ENCODE results near the gene MTHFD1L. TPM values are rescaled to one million over a fixed set of nuclear protein-coding genes. Genes with fewer than 3 reads are reported as not detected.
A peak's percentile ranks its signal among the peaks of the same experiment; 100 is the strongest.

Gene MTHFD1L
- total RNA-seq, 2 donors from 2014 or later = 13.0 to 19.1 TPM

- Histone ChIP-seq H3K4me1 (no peaks in the 10 kb centered on the region), H3K27me3 (no peaks in the 10 kb centered on the region), H3K36me3 (replicated peaks in 1 of 2; ENCODE audit: insufficient read depth in 1 of 2, low read depth in 2 of 2) (no peaks in the 10 kb centered on the region), H3K4me3 (no peak overlapping the region), H3K27ac (no peak overlapping the region), H3K9me3 (no peaks in the 10 kb centered on the region)
- intact Hi-C loops (cut with DNase I) = no loop called here
- TF ChIP-seq CTCF (IDR thresholded peaks at IDR 0.05) (peak in 1 of 7 experiments; percentile 11), POLR2A (IDR thresholded peaks at IDR 0.05) (no peak)
- WGBS, 2 donors = 72 to 94% methylated on average over 2 to 3 of the region's 3 CpGs
- DNase-seq = no peak
- no peak for ATAC-seq
Observed at GRCh38 chr6:150928882-150929281, 63.4 kb downstream of the MTHFD1L start.

GRCh38 chr6:150929416-150929815 is 63.9 kb downstream of the MTHFD1L start:
- H3K4me1 ChIP-seq = no peaks in the 10 kb centered on the region
- no peaks in the 10 kb centered on the region for H3K27me3 ChIP-seq
- no peaks in the 10 kb centered on the region for H3K9me3 ChIP-seq
- no peak overlapping the region for H3K4me3 ChIP-seq
- 71 to 81% methylated on average over 2 of the region's 2 CpGs for WGBS, 2 donors
- TF ChIP-seq POLR2A (IDR thresholded peaks at IDR 0.05) (no peak), CTCF (IDR thresholded peaks at IDR 0.05) (no peak)
- H3K36me3 ChIP-seq (replicated peaks in 1 of 2; ENCODE audit: insufficient read depth in 1 of 2, low read depth in 2 of 2) = no peaks in the 10 kb centered on the region
- intact Hi-C loops (cut with DNase I) = no loop called here
- DNase-seq (no peak), ATAC-seq (no peak)
- no peak overlapping the region for H3K27ac ChIP-seq

GRCh38 chr6:150930841-150931240 is 65.3 kb downstream of the MTHFD1L start:
- DNase-seq = no peak
- H3K27ac ChIP-seq = no peak overlapping the region
- WGBS, 2 donors = 58 to 66% methylated on average over 1 of the region's 1 CpG
- no peaks in the 10 kb centered on the region for H3K36me3 ChIP-seq (replicated peaks in 1 of 2; ENCODE audit: insufficient read depth in 1 of 2, low read depth in 2 of 2)
- intact Hi-C loops (cut with DNase I) = no loop called here
- no peaks in the 10 kb centered on the region for H3K4me1 ChIP-seq
- no peaks in the 10 kb centered on the region for H3K9me3 ChIP-seq
- no peak for TF ChIP-seq POLR2A (IDR thresholded peaks at IDR 0.05)
- no peak for TF ChIP-seq CTCF (IDR thresholded peaks at IDR 0.05)
- no peak overlapping the region for H3K4me3 ChIP-seq
- ATAC-seq = no peak
- H3K27me3 ChIP-seq = no peaks in the 10 kb centered on the region

GRCh38 chr6:150931405-150931804 is 65.9 kb downstream of the MTHFD1L start:
- intact Hi-C loops (cut with DNase I) = no loop called here
- 85 to 86% methylated on average over 1 of the region's 1 CpG for WGBS, 2 donors
- Histone ChIP-seq H3K27ac (no peak overlapping the region), H3K36me3 (replicated peaks in 1 of 2; ENCODE audit: insufficient read depth in 1 of 2, low read depth in 2 of 2) (no peaks in the 10 kb centered on the region), H3K27me3 (no peaks in the 10 kb centered on the region), H3K9me3 (no peaks in the 10 kb centered on the region), H3K4me3 (no peak overlapping the region), H3K4me1 (no peaks in the 10 kb centered on the region)
- DNase-seq (no peak), ATAC-seq (no peak)
- TF ChIP-seq POLR2A (IDR thresholded peaks at IDR 0.05) (no peak), CTCF (IDR thresholded peaks at IDR 0.05) (no peak)

- intact Hi-C loops (cut with DNase I) = no loop called here
- no peak overlapping the region for H3K27ac ChIP-seq
- TF ChIP-seq POLR2A (IDR thresholded peaks at IDR 0.05) (no peak), CTCF (IDR thresholded peaks at IDR 0.05) (no peak)
- WGBS, 2 donors = 84 to 88% methylated on average over 3 of the region's 3 CpGs
- H3K9me3 ChIP-seq = no peaks in the 10 kb centered on the region
- no peaks in the 10 kb centered on the region for H3K36me3 ChIP-seq (replicated peaks in 1 of 2; ENCODE audit: insufficient read depth in 1 of 2, low read depth in 2 of 2)
- H3K4me1 ChIP-seq = no peaks in the 10 kb centered on the region
- ATAC-seq = no peak
- no peak overlapping the region for H3K4me3 ChIP-seq
- no peaks in the 10 kb centered on the region for H3K27me3 ChIP-seq
- no peak for DNase-seq
Observed at GRCh38 chr6:150932996-150933395, 67.5 kb downstream of the MTHFD1L start.

Data from body of pancreas (tissue), 4 donors.